ENCODE data around the gene BAX.

DNA sequence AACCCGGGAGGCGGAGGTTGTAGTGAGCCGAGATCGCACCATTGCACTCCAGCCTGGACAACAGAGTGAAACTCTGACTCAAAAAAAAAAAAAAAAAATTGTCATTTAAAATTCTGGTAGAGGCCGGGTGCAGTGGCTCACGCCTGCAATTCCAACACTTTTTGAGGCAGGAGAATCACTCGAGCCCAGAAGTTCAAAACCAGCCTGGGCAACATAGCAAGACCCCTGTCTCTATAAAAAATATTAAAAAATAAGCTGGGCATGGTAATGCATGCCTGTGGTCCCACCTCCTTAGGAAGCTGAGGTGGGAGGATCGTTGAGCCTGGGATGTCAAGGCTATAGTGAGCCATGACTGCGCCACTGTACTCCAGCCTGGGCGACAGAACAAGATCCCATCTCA is 48.4 kb upstream of the BAX start:
- TF ChIP-seq POLR2AphosphoS5 (IDR thresholded peaks at IDR 0.05; ENCODE audit: low read depth, low read length), result no peak
- TF ChIP-seq, protein P1, sequence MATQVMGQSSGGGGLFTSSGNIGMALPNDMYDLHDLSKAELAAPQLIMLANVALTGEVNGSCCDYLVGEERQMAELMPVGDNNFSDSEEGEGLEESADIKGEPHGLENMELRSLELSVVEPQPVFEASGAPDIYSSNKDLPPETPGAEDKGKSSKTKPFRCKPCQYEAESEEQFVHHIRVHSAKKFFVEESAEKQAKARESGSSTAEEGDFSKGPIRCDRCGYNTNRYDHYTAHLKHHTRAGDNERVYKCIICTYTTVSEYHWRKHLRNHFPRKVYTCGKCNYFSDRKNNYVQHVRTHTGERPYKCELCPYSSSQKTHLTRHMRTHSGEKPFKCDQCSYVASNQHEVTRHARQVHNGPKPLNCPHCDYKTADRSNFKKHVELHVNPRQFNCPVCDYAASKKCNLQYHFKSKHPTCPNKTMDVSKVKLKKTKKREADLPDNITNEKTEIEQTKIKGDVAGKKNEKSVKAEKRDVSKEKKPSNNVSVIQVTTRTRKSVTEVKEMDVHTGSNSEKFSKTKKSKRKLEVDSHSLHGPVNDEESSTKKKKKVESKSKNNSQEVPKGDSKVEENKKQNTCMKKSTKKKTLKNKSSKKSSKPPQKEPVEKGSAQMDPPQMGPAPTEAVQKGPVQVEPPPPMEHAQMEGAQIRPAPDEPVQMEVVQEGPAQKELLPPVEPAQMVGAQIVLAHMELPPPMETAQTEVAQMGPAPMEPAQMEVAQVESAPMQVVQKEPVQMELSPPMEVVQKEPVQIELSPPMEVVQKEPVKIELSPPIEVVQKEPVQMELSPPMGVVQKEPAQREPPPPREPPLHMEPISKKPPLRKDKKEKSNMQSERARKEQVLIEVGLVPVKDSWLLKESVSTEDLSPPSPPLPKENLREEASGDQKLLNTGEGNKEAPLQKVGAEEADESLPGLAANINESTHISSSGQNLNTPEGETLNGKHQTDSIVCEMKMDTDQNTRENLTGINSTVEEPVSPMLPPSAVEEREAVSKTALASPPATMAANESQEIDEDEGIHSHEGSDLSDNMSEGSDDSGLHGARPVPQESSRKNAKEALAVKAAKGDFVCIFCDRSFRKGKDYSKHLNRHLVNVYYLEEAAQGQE (IDR thresholded peaks at IDR 0.05; ENCODE audit: low read depth, low read length), result no peak
- TF ChIP-seq, protein P2, sequence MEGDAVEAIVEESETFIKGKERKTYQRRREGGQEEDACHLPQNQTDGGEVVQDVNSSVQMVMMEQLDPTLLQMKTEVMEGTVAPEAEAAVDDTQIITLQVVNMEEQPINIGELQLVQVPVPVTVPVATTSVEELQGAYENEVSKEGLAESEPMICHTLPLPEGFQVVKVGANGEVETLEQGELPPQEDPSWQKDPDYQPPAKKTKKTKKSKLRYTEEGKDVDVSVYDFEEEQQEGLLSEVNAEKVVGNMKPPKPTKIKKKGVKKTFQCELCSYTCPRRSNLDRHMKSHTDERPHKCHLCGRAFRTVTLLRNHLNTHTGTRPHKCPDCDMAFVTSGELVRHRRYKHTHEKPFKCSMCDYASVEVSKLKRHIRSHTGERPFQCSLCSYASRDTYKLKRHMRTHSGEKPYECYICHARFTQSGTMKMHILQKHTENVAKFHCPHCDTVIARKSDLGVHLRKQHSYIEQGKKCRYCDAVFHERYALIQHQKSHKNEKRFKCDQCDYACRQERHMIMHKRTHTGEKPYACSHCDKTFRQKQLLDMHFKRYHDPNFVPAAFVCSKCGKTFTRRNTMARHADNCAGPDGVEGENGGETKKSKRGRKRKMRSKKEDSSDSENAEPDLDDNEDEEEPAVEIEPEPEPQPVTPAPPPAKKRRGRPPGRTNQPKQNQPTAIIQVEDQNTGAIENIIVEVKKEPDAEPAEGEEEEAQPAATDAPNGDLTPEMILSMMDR (IDR thresholded peaks at IDR 0.05), result no peak
- TF ChIP-seq RAD21 (IDR thresholded peaks at IDR 0.05; ENCODE audit: low read length), result no peak
- TF ChIP-seq RFX5 (IDR thresholded peaks at IDR 0.05; ENCODE audit: low read length), result no peak
- TF ChIP-seq, protein P3, sequence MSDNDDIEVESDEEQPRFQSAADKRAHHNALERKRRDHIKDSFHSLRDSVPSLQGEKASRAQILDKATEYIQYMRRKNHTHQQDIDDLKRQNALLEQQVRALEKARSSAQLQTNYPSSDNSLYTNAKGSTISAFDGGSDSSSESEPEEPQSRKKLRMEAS (IDR thresholded peaks at IDR 0.05; ENCODE audit: low read depth), result no peak
- TF ChIP-seq, protein P4, sequence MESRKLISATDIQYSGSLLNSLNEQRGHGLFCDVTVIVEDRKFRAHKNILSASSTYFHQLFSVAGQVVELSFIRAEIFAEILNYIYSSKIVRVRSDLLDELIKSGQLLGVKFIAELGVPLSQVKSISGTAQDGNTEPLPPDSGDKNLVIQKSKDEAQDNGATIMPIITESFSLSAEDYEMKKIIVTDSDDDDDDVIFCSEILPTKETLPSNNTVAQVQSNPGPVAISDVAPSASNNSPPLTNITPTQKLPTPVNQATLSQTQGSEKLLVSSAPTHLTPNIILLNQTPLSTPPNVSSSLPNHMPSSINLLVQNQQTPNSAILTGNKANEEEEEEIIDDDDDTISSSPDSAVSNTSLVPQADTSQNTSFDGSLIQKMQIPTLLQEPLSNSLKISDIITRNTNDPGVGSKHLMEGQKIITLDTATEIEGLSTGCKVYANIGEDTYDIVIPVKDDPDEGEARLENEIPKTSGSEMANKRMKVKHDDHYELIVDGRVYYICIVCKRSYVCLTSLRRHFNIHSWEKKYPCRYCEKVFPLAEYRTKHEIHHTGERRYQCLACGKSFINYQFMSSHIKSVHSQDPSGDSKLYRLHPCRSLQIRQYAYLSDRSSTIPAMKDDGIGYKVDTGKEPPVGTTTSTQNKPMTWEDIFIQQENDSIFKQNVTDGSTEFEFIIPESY (IDR thresholded peaks at IDR 0.05; ENCODE audit: borderline replicate concordance, low read depth), result no peak
- TF ChIP-seq NRF1 (IDR thresholded peaks at IDR 0.05; ENCODE audit: low read depth, low read length), result no peak
- TF ChIP-seq TEAD4 (IDR thresholded peaks at IDR 0.05; ENCODE audit: borderline replicate concordance, insufficient read depth), result no peak
- no peak for TF ChIP-seq NFIC (IDR thresholded peaks at IDR 0.05; ENCODE audit: borderline replicate concordance)
- no peak for TF ChIP-seq JUND (IDR thresholded peaks at IDR 0.05)
- TF ChIP-seq CHD2 (IDR thresholded peaks at IDR 0.05; ENCODE audit: low read length, partially characterized antibody), result no peak
- TF ChIP-seq FOXJ3 (CRISPR knock-in tag; IDR thresholded peaks at IDR 0.05), result no peak

Measured in SK-N-SH (cell line).